Endothelial cell of umbilical vein (primary cell): ENCODE data around the gene C16orf86. TPM values are rescaled to one million over a fixed set of nuclear protein-coding genes. Genes with fewer than 3 reads are reported as not detected.

Source experiments
- BruUV-seq: library from RNA; stranded (reverse); fragments of 400-500 nt; replicated peaks from 2 replicates; lab custom pipeline; 2021; lab: Mats Ljungman, UMichigan
- CTCF ChIA-PET: fragments of 300-600, 350-600 bp; sonication (Branson Sonifier 250); formaldehyde crosslinking; loops from one replicate; lab custom pipeline; 2021; ENCODE audit warnings: antibody characterized with exemption, inconsistent platforms; lab: Charles Lee
- POLR2A ChIA-PET: fragments of 300-600, 350-600 bp; sonication (Branson Sonifier 250); formaldehyde crosslinking; loops from one replicate; lab custom pipeline; 2021; ENCODE audit warnings: antibody characterized with exemption, inconsistent platforms; lab: Charles Lee
- DNase-seq: peaks from one replicate; pipeline ENCODE4 v3.0.0-alpha.2; 2011; ENCODE audit warnings: low read depth, low spot score
- FAIRE-seq: peaks from 2 replicates; lab custom pipeline; 2011; peaks lifted over from hg19 to GRCh38; lab: Jason Lieb, UNC
- H2AFZ ChIP-seq: 2 replicates; pipeline ENCODE4 v1.6.0; 2012; ENCODE audit warnings: low read depth, low read length, control low read depth, inconsistent platforms
- H3K27ac ChIP-seq: 2 replicates; pipeline ENCODE4 v1.5.1; 2011; ENCODE audit warnings: low read depth, mild to moderate bottlenecking, control low read depth, low read length, moderate library complexity; ENCODE audit not compliant: insufficient read depth
- H3K27me3 ChIP-seq, 2 experiments: 2 replicates each; pipeline versions ENCODE4 v1.6.0 to v1.6.1; 2011; ENCODE audit warnings: low read length in 2 of 2, mixed read lengths in 1 of 2; ENCODE audit not compliant: control insufficient read depth in 2 of 2, insufficient read depth in 2 of 2
- H3K36me3 ChIP-seq, 2 experiments: 2 replicates in 1 of 2; 3 replicates in 1 of 2; pipeline ENCODE4 v1.5.1; 2011; ENCODE audit warnings: low read length in 2 of 2, mild to moderate bottlenecking in 1 of 2, moderate library complexity in 1 of 2; ENCODE audit not compliant: control insufficient read depth in 2 of 2, insufficient read depth in 2 of 2; ENCODE audit errors: extremely low read depth in 1 of 2
- H3K4me1 ChIP-seq: 3 replicates; pipeline ENCODE4 v1.5.1; 2011; ENCODE audit warnings: mild to moderate bottlenecking, low read length; ENCODE audit not compliant: control insufficient read depth, insufficient read depth; ENCODE audit errors: extremely low read depth
- H3K4me2 ChIP-seq: 2 replicates; pipeline ENCODE4 v1.6.1; 2011; ENCODE audit warnings: low read length, control low read depth, mixed read lengths; ENCODE audit not compliant: insufficient read depth
- H3K4me3 ChIP-seq, 3 experiments: fragments of 200-600 bp in 1 of 3; sonication (generic), shearing (Covaris generic) in 1 of 3; replicated peaks in 1 of 3; 2 replicates each; pipeline ENCODE4 v1.5.1; 2011 to 2016; ENCODE audit warnings: control low read depth in 3 of 3, low read length in 3 of 3, mild to moderate bottlenecking in 2 of 3, inconsistent platforms in 1 of 3, low read depth in 1 of 3, moderate library complexity in 1 of 3; ENCODE audit not compliant: insufficient read depth in 1 of 3
- H3K79me2 ChIP-seq: 2 replicates; pipeline ENCODE4 v1.6.0; 2012; ENCODE audit warnings: low read length, inconsistent platforms; ENCODE audit not compliant: control insufficient read depth, insufficient read depth
- H3K9ac ChIP-seq: replicated peaks from 2 replicates; pipeline ENCODE3; 2011; ENCODE audit warnings: low read length, control low read depth; ENCODE audit not compliant: insufficient read depth; ENCODE audit errors: extremely low read depth
- H3K9me1 ChIP-seq: replicated peaks from 3 replicates; pipeline ENCODE4 v1.6.0; 2011; ENCODE audit warnings: mild to moderate bottlenecking, low read length; ENCODE audit not compliant: control insufficient read depth, insufficient read depth; ENCODE audit errors: extremely low read depth
- H3K9me3 ChIP-seq: replicated peaks from 2 replicates; pipeline ENCODE4 v1.5.1; 2012; ENCODE audit warnings: low read length, inconsistent platforms; ENCODE audit not compliant: control insufficient read depth, insufficient read depth
- H4K20me1 ChIP-seq: replicated peaks from 2 replicates; pipeline ENCODE3; 2011; ENCODE audit warnings: mild to moderate bottlenecking, low read length; ENCODE audit not compliant: control insufficient read depth, insufficient read depth; ENCODE audit errors: extremely low read depth
- CTCF ChIP-seq, 2 donors: IDR thresholded peaks; 1 replicate in 1 of 2; 2 replicates in 1 of 2; pipeline ENCODE4 v1.5.1; 2011; ENCODE audit warnings: low read length in 2 of 2, mild to moderate bottlenecking in 2 of 2, moderate library complexity in 2 of 2, control low read depth in 1 of 2, inconsistent platforms in 1 of 2, low read depth in 1 of 2; ENCODE audit not compliant: insufficient read depth in 1 of 2; ENCODE audit errors: extremely low read depth in 1 of 2
- EZH2 ChIP-seq: IDR thresholded peaks from 2 replicates; pipeline ENCODE4 v1.6.1; 2012; ENCODE audit warnings: borderline replicate concordance, low read depth, mild to moderate bottlenecking, moderate library complexity, low read length, inconsistent platforms; ENCODE audit not compliant: severe bottlenecking
- FOS ChIP-seq: IDR thresholded peaks from 2 replicates; pipeline ENCODE4 v1.6.1; 2011; ENCODE audit warnings: mild to moderate bottlenecking, low read length, moderate library complexity, borderline replicate concordance; ENCODE audit not compliant: insufficient read depth
- GATA2 ChIP-seq: IDR thresholded peaks from 2 replicates; pipeline ENCODE4 v1.7.0; 2011; ENCODE audit warnings: low read depth, mild to moderate bottlenecking, moderate library complexity, mixed read lengths, low read length; ENCODE audit not compliant: insufficient read length, insufficient read depth
- JUN ChIP-seq: IDR thresholded peaks from 2 replicates; pipeline ENCODE4 v1.6.1; 2011; ENCODE audit warnings: borderline replicate concordance, low read depth; ENCODE audit not compliant: insufficient read length, insufficient read depth
- MAX ChIP-seq: IDR thresholded peaks from 2 replicates; pipeline ENCODE4 v1.6.1; 2011; ENCODE audit not compliant: insufficient read depth, insufficient read length
- MYC ChIP-seq: IDR thresholded peaks from one replicate; pipeline ENCODE4 v1.6.1; 2011; ENCODE audit warnings: mild to moderate bottlenecking, low read depth, low read length
- POLR2A ChIP-seq: IDR thresholded peaks from 2 replicates; pipeline ENCODE4 v1.6.1; 2012; ENCODE audit warnings: low read depth, mild to moderate bottlenecking, control low read depth, low read length
- POLR2AphosphoS5 ChIP-seq: IDR thresholded peaks from 2 replicates; pipeline ENCODE4 v1.6.1; 2012; ENCODE audit warnings: low read depth, mild to moderate bottlenecking, control low read depth, low read length, moderate library complexity; ENCODE audit not compliant: insufficient read depth
- dilution Hi-C: fragments of 300-500 bp; cut with MboI; formaldehyde crosslinking; loops from one replicate; pipeline ENCODE4 v1.15.0; 2019; ENCODE audit warnings: low sequenced_read_pairs; ENCODE audit not compliant: extremely low pct_ligation_motif_present
- intact Hi-C: fragments of 100-400 bp; cut with micrococcal nuclease; formaldehyde crosslinking; loops from one replicate; pipeline ENCODE4 v1.10.0; 2022
- polyA plus RNA-seq, 4 experiments: library from polyadenylated mRNA; depleted of rRNA in 3 of 4; stranded (reverse) in 3 of 4; unstranded in 1 of 4; fragments of >200 nt; gene quantifications; 2 replicates each; pipeline versions ENCODE4 v1.2.1 to v1.2.3, GENCODE V29; 2011 to 2012; ENCODE audit warnings: missing spikeins in 1 of 4
- total RNA-seq: library from RNA; stranded (reverse); gene quantifications from 2 replicates; pipeline ENCODE4 v1.2.3, GENCODE V29; 2021

The C16orf86 gene
- total and polyA plus RNA-seq, 2 donors (not counting 3 experiments of a cell fraction or from before 2014, with no cell fraction given): 0.62 to 0.98 TPM

DNA sequence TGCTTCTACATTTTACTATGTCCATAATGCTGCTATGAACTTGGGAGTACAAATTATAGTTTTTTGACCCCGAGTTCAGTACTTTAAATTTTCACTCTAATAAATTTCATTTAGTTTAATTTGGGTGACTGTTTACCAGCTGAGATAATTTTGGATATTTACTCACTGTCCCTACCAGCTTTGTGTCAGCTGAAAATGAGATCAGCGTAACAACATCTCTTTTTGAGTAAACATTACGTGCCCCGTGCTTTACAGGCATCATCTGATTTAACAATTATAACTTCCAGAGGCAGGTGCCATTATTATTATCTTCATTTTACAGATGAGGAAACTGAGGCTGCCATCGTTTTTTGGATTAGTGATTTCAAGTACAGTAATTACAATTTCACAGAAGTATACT is 37.5 kb downstream of the C16orf86 start:
- no peak for FAIRE-seq
- POLR2A ChIA-PET: no interaction called here

GRCh38 chr16:67707210-67707609 is 40.6 kb downstream of the C16orf86 start:
- POLR2A ChIA-PET: interaction anchor here (0.7 kb wide), 1 partner anchor 423 kb away, joined by 6 read pairs; no protein-coding TSS in a partner anchor
- peaks cover 81% of the 10 kb centered on the region for H3K79me2 ChIP-seq

More for the DNA sequence above, 37.5 kb downstream of the C16orf86 start:
- no peak for TF ChIP-seq POLR2A
- TF ChIP-seq FOS: no peak
- no peak for TF ChIP-seq MYC
- TF ChIP-seq GATA2: no peak
- H4K20me1 ChIP-seq: peaks cover 7% of the 10 kb centered on the region
- H3K27ac ChIP-seq: no peak overlapping the region
- no TSS peak for BruUV-seq
- H3K36me3 ChIP-seq: no peaks in the 10 kb centered on the region
- no peaks in the 10 kb centered on the region for H3K27me3 ChIP-seq
- DNase-seq: no peak
- H3K4me3 ChIP-seq: no peak overlapping the region
- H3K9me1 ChIP-seq: no peaks in the 10 kb centered on the region
- CTCF ChIA-PET: interaction anchor here (1.0 to 1.7 kb wide), 2 partner anchors 14 to 183 kb away, joined by 3 read pairs; no protein-coding TSS in a partner anchor
- intact Hi-C loops: no loop called here
- no peaks in the 10 kb centered on the region for H3K9me3 ChIP-seq
- peaks cover 76% of the 10 kb centered on the region for H3K79me2 ChIP-seq
- no peak overlapping the region for H2AFZ ChIP-seq
- dilution Hi-C loops: no loop called here
- H3K4me2 ChIP-seq: no peak overlapping the region
- H3K9ac ChIP-seq: no peak overlapping the region
- no peaks in the 10 kb centered on the region for H3K4me1 ChIP-seq

More at GRCh38 chr16:67707210-67707609, 40.6 kb downstream of the C16orf86 start:
- H3K4me2 ChIP-seq: no peak overlapping the region
- no peak overlapping the region for H2AFZ ChIP-seq
- FAIRE-seq (no peak), DNase-seq (no peak)
- no peak overlapping the region for H3K27ac ChIP-seq
- peaks cover 7% of the 10 kb centered on the region for H4K20me1 ChIP-seq
- CTCF ChIA-PET: no interaction called here
- no peak overlapping the region for H3K4me3 ChIP-seq
- H3K9me3 ChIP-seq: no peaks in the 10 kb centered on the region
- no peaks in the 10 kb centered on the region for H3K36me3 ChIP-seq
- no peaks in the 10 kb centered on the region for H3K9me1 ChIP-seq
- H3K9ac ChIP-seq: no peak overlapping the region
- H3K4me1 ChIP-seq: no peaks in the 10 kb centered on the region
- dilution Hi-C loops: no loop called here
- no TSS peak for BruUV-seq
- H3K27me3 ChIP-seq: no peaks in the 10 kb centered on the region
- no peak for TF ChIP-seq JUN
- no peak for TF ChIP-seq MYC
- TF ChIP-seq GATA2: no peak
- no peak for TF ChIP-seq MAX
- TF ChIP-seq POLR2A: no peak
- no peak for TF ChIP-seq FOS
- TF ChIP-seq POLR2AphosphoS5: no peak
- no peak for TF ChIP-seq EZH2
- TF ChIP-seq CTCF (IDR thresholded peaks at IDR 0.05; ENCODE audit: extremely low read depth in 1 of 2, insufficient read depth in 1 of 2, low read depth in 1 of 2, low read length in 2 of 2): no peak
- intact Hi-C loops: no loop called here
